ENCODE results near the gene RADIL.

DNA sequence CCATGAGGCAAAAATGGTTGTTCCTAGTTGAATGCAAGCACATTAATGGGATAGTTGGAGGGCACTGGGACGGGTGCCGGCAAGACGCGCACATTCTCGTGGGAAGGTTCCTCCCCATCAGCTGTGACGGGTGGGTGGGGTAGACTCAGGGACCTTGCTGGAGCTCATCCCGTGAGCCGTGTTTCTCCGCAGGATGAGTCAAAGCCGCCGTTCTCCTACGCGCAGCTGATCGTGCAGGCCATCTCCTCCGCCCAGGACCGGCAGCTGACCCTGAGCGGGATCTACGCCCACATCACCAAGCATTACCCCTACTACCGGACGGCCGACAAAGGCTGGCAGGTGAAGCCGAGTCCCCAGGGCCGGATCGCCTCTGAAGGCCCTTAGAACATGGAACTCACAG lies 128.5 kb downstream of the RADIL start:
- TF ChIP-seq, protein P1, sequence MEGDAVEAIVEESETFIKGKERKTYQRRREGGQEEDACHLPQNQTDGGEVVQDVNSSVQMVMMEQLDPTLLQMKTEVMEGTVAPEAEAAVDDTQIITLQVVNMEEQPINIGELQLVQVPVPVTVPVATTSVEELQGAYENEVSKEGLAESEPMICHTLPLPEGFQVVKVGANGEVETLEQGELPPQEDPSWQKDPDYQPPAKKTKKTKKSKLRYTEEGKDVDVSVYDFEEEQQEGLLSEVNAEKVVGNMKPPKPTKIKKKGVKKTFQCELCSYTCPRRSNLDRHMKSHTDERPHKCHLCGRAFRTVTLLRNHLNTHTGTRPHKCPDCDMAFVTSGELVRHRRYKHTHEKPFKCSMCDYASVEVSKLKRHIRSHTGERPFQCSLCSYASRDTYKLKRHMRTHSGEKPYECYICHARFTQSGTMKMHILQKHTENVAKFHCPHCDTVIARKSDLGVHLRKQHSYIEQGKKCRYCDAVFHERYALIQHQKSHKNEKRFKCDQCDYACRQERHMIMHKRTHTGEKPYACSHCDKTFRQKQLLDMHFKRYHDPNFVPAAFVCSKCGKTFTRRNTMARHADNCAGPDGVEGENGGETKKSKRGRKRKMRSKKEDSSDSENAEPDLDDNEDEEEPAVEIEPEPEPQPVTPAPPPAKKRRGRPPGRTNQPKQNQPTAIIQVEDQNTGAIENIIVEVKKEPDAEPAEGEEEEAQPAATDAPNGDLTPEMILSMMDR (IDR thresholded peaks at IDR 0.05) = no peak
- no peak for TF ChIP-seq EZH2 (IDR thresholded peaks at IDR 0.05; ENCODE audit: borderline replicate concordance, insufficient read depth, low read depth, low read length, poor library complexity, severe bottlenecking)
